ENCODE measurements around the gene GRB7. TPM values are rescaled to one million over a fixed set of nuclear protein-coding genes. Genes with fewer than 3 reads are reported as not detected.

GRB7 gene
- total and polyA plus RNA-seq, 9 of the 15 experiments (the other 6 are each of a cell fraction or from before 2014, with no cell fraction given), result 0.04 to 6.2 (median 2.2) TPM

DNA sequence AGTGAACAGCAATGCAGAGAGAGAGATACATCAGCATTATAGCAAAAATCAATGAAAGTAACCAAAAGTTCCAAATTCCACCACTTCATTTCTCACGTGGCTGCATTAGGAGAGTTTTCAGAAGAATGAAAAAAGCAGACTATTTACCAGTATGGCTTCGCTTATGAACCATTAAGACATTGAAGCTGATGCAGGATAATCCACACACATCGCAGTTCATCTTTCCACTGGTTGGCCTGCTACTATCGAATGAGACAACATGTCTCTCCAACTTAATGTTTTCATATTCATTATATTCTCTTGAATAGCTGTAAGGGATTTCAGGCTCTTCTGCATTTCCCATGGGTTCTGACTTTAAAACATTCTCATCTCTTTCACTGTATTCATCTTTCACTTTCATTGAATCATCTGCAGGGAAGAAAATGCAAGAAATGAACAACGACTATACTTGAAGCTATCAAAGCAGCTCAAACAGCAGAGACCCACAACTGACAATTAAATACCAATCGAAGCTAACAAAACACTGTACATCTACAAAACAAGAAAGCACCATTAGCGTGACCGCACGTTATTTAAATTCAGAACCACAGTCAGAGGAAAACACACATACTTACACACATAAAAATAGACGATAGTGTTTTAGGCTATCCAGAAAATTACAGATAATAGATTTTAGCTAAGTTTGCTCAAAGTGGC is 54.9 kb downstream of the GRB7 start (continued):
- TF ChIP-seq ZBTB12 (CRISPR knock-in tag; IDR thresholded peaks at IDR 0.05) (no peak), ZBTB5 (IDR thresholded peaks at IDR 0.05) (no peak), RBM39 (optimal IDR thresholded peaks at IDR 0.05; ENCODE audit: low read depth, low read length) (no peak)

- Histone ChIP-seq H3K36me3 (ENCODE audit: control insufficient read depth, insufficient read depth, low read length) (no peaks in the 10 kb centered on the region), H4K20me1 (replicated peaks; ENCODE audit: control insufficient read depth, insufficient read depth, low read length) (no peaks in the 10 kb centered on the region), H2AFZ (ENCODE audit: low read depth, low read length) (no peak overlapping the region), H3K9me3 (replicated peaks; ENCODE audit: control insufficient read depth, insufficient read depth, low read depth, low read length) (no peaks in the 10 kb centered on the region), H3K4me1 (replicated peaks in 1 of 2; ENCODE audit: control insufficient read depth in 2 of 2, insufficient read depth in 2 of 2, low read length in 2 of 2) (no peaks in the 10 kb centered on the region), H3K27me3 (ENCODE audit: control insufficient read depth in 2 of 2, insufficient read depth in 2 of 2, low read length in 2 of 2) (peaks cover 7 to 11% of the 10 kb centered on the region in 2 experiments; a peak in 3 of 5 replicates), H3K9me1 (ENCODE audit: control insufficient read depth, insufficient read depth, low read length) (no peaks in the 10 kb centered on the region), H3K4me3 (no peak overlapping the region), H3K9ac (ENCODE audit: insufficient read depth in 1 of 2, low read depth in 2 of 2, low read length in 2 of 2) (no peak overlapping the region), H3K27ac (ENCODE audit: extremely low read depth, low read depth, low read length) (no peak overlapping the region), H3K4me2 (ENCODE audit: insufficient read depth, low read length) (no peak overlapping the region), H3K79me2 (ENCODE audit: control insufficient read depth, insufficient read depth, low read length) (no peaks in the 10 kb centered on the region)
- peak; percentile 79 for TF ChIP-seq CEBPB (tag; IDR thresholded peaks at IDR 0.05)
- TF ChIP-seq HMBOX1 (IDR thresholded peaks at IDR 0.05), result peak; percentile 59
- no peak for TF ChIP-seq GTF2E2 (tag; IDR thresholded peaks at IDR 0.05)
- intact Hi-C loops (cut with micrococcal nuclease) (no loop called here), in situ Hi-C loops (cut with MboI) (no loop called here)
- ATAC-seq (no peak), FAIRE-seq (no peak), DNase-seq (ENCODE audit: extremely low read depth in 1 of 4, low spot score in 3 of 4) (no peak)
- CTCF ChIA-PET (ENCODE audit: low intra/inter-chr PET ratio), result no interaction called here
- POLR2A ChIA-PET, result interaction anchor here (1.3 to 1.8 kb wide), 2 partner anchors 9 to 16 kb away, joined by 3 to 4 read pairs; no protein-coding TSS in a partner anchor
- no TSS peak for BruUV-seq (replicated peaks)
- 0% methylated on average over 3 of the region's 3 CpGs for WGBS (ENCODE audit: insufficient coverage, low coverage, missing lambda C conversion rate)
These were observed 55.6 kb downstream of the GRB7 start for GRCh38 chr17:39793301-39793872.

Measured in K562 (cell line).